NK-92 treated with Interleukin-12 subunit alpha and Interleukin-12 subunit beta, amount 100 ng/mL, for 24 hours (cell line): Measurements from ENCODE around the gene P2RX7.

ENCODE experiments used
- DNase-seq: peaks from one replicate; lab custom pipeline; 2025; lab: John Stamatoyannopoulos, UW

The P2RX7 gene

GRCh38 chr12:121132601-121133481 lies at the start of gene P2RX7:
Gene P2RX7 (plus strand): TSS chr12:121132876. CDS start chr12:121132971, 95 bp downstream.
- peak; percentile 25 for DNase-seq

GRCh38 chr12:121084229-121084628 lies 48.4 kb upstream of the P2RX7 start:
- DNase-seq, result no peak

- no peak for DNase-seq
These were observed 47.6 kb upstream of the P2RX7 start for GRCh38 chr12:121085069-121085468.

- no peak for DNase-seq
These were observed 46.9 kb upstream of the P2RX7 start for GRCh38 chr12:121085506-121086353.

- no peak for DNase-seq
These were observed 45.8 kb upstream of the P2RX7 start for GRCh38 chr12:121086781-121087295.

GRCh38 chr12:121087467-121088194 lies 45.0 kb upstream of the P2RX7 start:
- no peak for DNase-seq

- DNase-seq, result no peak
These were observed 44.5 kb upstream of the P2RX7 start for GRCh38 chr12:121088195-121088585.

- DNase-seq, result no peak
These were observed 43.5 kb upstream of the P2RX7 start for GRCh38 chr12:121089031-121089812.

GRCh38 chr12:121089813-121090430 lies 42.8 kb upstream of the P2RX7 start:
- no peak for DNase-seq

GRCh38 chr12:121090586-121091514 lies 41.8 kb upstream of the P2RX7 start:
- DNase-seq, result no peak

GRCh38 chr12:121092034-121092433 lies 40.6 kb upstream of the P2RX7 start:
- DNase-seq, result no peak

GRCh38 chr12:121093487-121093891 lies 39.2 kb upstream of the P2RX7 start:
- no peak for DNase-seq

GRCh38 chr12:121095544-121096198 lies 37.0 kb upstream of the P2RX7 start:
- peak; percentile 51 for DNase-seq

- DNase-seq, result no peak
These were observed 36.4 kb upstream of the P2RX7 start for GRCh38 chr12:121096199-121096798.

GRCh38 chr12:121099779-121100178 lies 32.9 kb upstream of the P2RX7 start:
- no peak for DNase-seq

GRCh38 chr12:121102307-121102706 lies 30.4 kb upstream of the P2RX7 start:
- no peak for DNase-seq

GRCh38 chr12:121107681-121108080 lies 25.0 kb upstream of the P2RX7 start:
- no peak for DNase-seq

GRCh38 chr12:121108492-121108891 lies 24.2 kb upstream of the P2RX7 start:
- DNase-seq, result no peak
